IMR-90 (cell line): ENCODE data around the gene ZNF518B. TPM values are rescaled to one million over a fixed set of nuclear protein-coding genes. Genes with fewer than 3 reads are reported as not detected.

Source experiments
- ATAC-seq: fragments of 200-7000 bp; cut with Tn5 transposase; 2 replicates; pipeline ENCODE4 v1.9.1; 2020; ENCODE audit warnings: low read depth, mild to moderate bottlenecking, moderate library complexity
- BruUV-seq: library from RNA; stranded (reverse); fragments of 400-500 nt; replicated peaks from 2 replicates; lab custom pipeline; 2021; lab: Mats Ljungman, UMichigan
- CTCF ChIA-PET: fragments of 300-600 bp; formaldehyde crosslinking; extraction: SDS; loops from one replicate; lab custom pipeline; 2021; ENCODE audit warnings: antibody characterized with exemption; lab: Yijun Ruan, JAX
- POLR2A ChIA-PET: fragments of 300-600 bp; sonication (Branson Sonifier 250); formaldehyde crosslinking; loops from one replicate; lab custom pipeline; 2022; ENCODE audit warnings: antibody characterized with exemption; ENCODE audit not compliant: unreplicated experiment; lab: Charles Lee
- DNase-seq: peaks from one replicate; pipeline ENCODE4 v3.0.0; 2013
- H2AFZ ChIP-seq: replicated peaks from 2 replicates; pipeline ENCODE3; 2013; ENCODE audit warnings: low read length, mild to moderate bottlenecking; ENCODE audit not compliant: poor library complexity
- H2AK5ac ChIP-seq: 2 replicates; pipeline ENCODE4 v1.6.1; 2013; ENCODE audit warnings: low read depth, low read length, inconsistent platforms
- H2AK9ac ChIP-seq: replicated peaks from 2 replicates; pipeline ENCODE3; 2013; ENCODE audit warnings: mild to moderate bottlenecking, low read depth, low read length, moderate library complexity; ENCODE audit not compliant: poor library complexity
- H2BK120ac ChIP-seq: 2 replicates; pipeline ENCODE4 v1.6.1; 2013; ENCODE audit warnings: low read depth, low read length, inconsistent platforms
- H2BK15ac ChIP-seq: 3 replicates; pipeline ENCODE4 v1.6.1; 2013; ENCODE audit warnings: low read depth, low read length, inconsistent platforms
- H2BK20ac ChIP-seq: 2 replicates; pipeline ENCODE4 v1.6.1; 2013; ENCODE audit warnings: low read depth, mild to moderate bottlenecking, inconsistent platforms, low read length, moderate library complexity
- H2BK5ac ChIP-seq: 2 replicates; pipeline ENCODE4 v1.6.1; 2013; ENCODE audit warnings: mild to moderate bottlenecking, low read depth, low read length, inconsistent platforms; ENCODE audit not compliant: poor library complexity, severe bottlenecking
- H3K14ac ChIP-seq: replicated peaks from 2 replicates; pipeline ENCODE4 v1.6.1; 2013; ENCODE audit warnings: low read depth, low read length, inconsistent platforms
- H3K18ac ChIP-seq: 2 replicates; pipeline ENCODE4 v1.6.1; 2013; ENCODE audit warnings: low read depth, low read length, control low read depth
- H3K23ac ChIP-seq: 2 replicates; pipeline ENCODE4 v1.6.1; 2013; ENCODE audit warnings: low read depth, low read length, inconsistent platforms
- H3K27ac ChIP-seq: 2 replicates; pipeline ENCODE4 v1.5.1; 2013; ENCODE audit warnings: mild to moderate bottlenecking, control low read depth, low read length; ENCODE audit not compliant: insufficient read depth
- H3K27me3 ChIP-seq: 2 replicates; pipeline ENCODE4 v1.6.1; 2013; ENCODE audit warnings: low read length; ENCODE audit not compliant: control insufficient read depth, insufficient read depth
- H3K36me3 ChIP-seq: 2 replicates; pipeline ENCODE4 v1.6.1; 2013; ENCODE audit warnings: low read length, mixed read lengths; ENCODE audit not compliant: control insufficient read depth, insufficient read depth
- H3K4ac ChIP-seq: 2 replicates; pipeline ENCODE4 v1.6.1; 2013; ENCODE audit warnings: low read depth, low read length, inconsistent platforms
- H3K4me1 ChIP-seq: 2 replicates; pipeline ENCODE4 v1.6.1; 2013; ENCODE audit warnings: low read length, mixed read lengths; ENCODE audit not compliant: control insufficient read depth, insufficient read depth
- H3K4me2 ChIP-seq: 2 replicates; pipeline ENCODE4 v1.6.1; 2013; ENCODE audit warnings: low read depth, mild to moderate bottlenecking, control low read depth, low read length, moderate library complexity
- H3K4me3 ChIP-seq: 2 replicates; pipeline ENCODE4 v1.5.1; 2013; ENCODE audit warnings: low read depth, mild to moderate bottlenecking, control low read depth, low read length, moderate library complexity; ENCODE audit not compliant: insufficient read depth
- H3K56ac ChIP-seq: 2 replicates; pipeline ENCODE4 v1.6.1; 2013; ENCODE audit warnings: low read length, inconsistent platforms; ENCODE audit not compliant: insufficient read depth; ENCODE audit errors: extremely low read depth
- H3K79me1 ChIP-seq, 2 experiments: 2 replicates each; pipeline ENCODE4 v1.6.1; 2013; ENCODE audit warnings: low read length in 2 of 2, inconsistent platforms in 1 of 2, low read depth in 1 of 2
- H3K9ac ChIP-seq: 2 replicates; pipeline ENCODE4 v1.6.1; 2013; ENCODE audit warnings: low read depth, low read length, control low read depth
- H3K9me1 ChIP-seq: 2 replicates; pipeline ENCODE4 v1.6.1; 2013; ENCODE audit warnings: low read length, inconsistent platforms; ENCODE audit not compliant: insufficient read depth
- H3K9me3 ChIP-seq: 2 replicates; pipeline ENCODE4 v1.6.1; 2013; ENCODE audit warnings: low read length; ENCODE audit not compliant: control insufficient read depth, insufficient read depth
- H4K20me1 ChIP-seq: 2 replicates; pipeline ENCODE4 v1.6.1; 2013; ENCODE audit warnings: low read length, inconsistent platforms; ENCODE audit not compliant: insufficient read depth
- H4K5ac ChIP-seq: 2 replicates; pipeline ENCODE4 v1.6.1; 2013; ENCODE audit warnings: mild to moderate bottlenecking, low read depth, low read length, control low read depth
- H4K8ac ChIP-seq, 2 experiments: 2 replicates each; pipeline ENCODE4 v1.6.1; 2013; ENCODE audit warnings: low read depth in 2 of 2, low read length in 2 of 2, control low read depth in 1 of 2, inconsistent platforms in 1 of 2
- H4K91ac ChIP-seq: 2 replicates; pipeline ENCODE4 v1.6.1; 2013; ENCODE audit warnings: low read depth, low read length, inconsistent platforms; ENCODE audit not compliant: insufficient read depth
- BHLHE40 ChIP-seq: fragments of 150-350 bp; IDR thresholded peaks from 2 replicates; pipeline ENCODE4 v1.6.1; 2016; ENCODE audit warnings: mild to moderate bottlenecking, low read depth, low read length
- CEBPB ChIP-seq: IDR thresholded peaks from 2 replicates; pipeline ENCODE4 v1.6.1; 2012; ENCODE audit warnings: low read depth, low read length, improper control_type of control experiment
- CHD1 ChIP-seq: IDR thresholded peaks from 2 replicates; pipeline ENCODE4 v1.6.1; 2012; ENCODE audit warnings: low read depth, low read length, improper control_type of control experiment
- CTCF ChIP-seq: conservative IDR thresholded peaks from 2 replicates; pipeline ENCODE4 v1.5.1; 2012; ENCODE audit warnings: mild to moderate bottlenecking, low read depth, low read length, improper control_type of control experiment
- ELK1 ChIP-seq: fragments of 150-350 bp; IDR thresholded peaks from 2 replicates; pipeline ENCODE4 v1.6.1; 2016; ENCODE audit warnings: low read depth, mild to moderate bottlenecking, low read length, moderate library complexity, borderline replicate concordance
- FOS ChIP-seq: fragments of 150-350 bp; IDR thresholded peaks from 2 replicates; pipeline ENCODE4 v1.6.1; 2016; ENCODE audit warnings: low read depth, low read length
- MAFK ChIP-seq: IDR thresholded peaks from 2 replicates; pipeline ENCODE4 v1.6.1; 2012; ENCODE audit warnings: low read depth, low read length, improper control_type of control experiment
- MAZ ChIP-seq: IDR thresholded peaks from 2 replicates; pipeline ENCODE4 v1.6.1; 2012; ENCODE audit warnings: low read depth, mild to moderate bottlenecking, low read length, improper control_type of control experiment, moderate library complexity, borderline replicate concordance
- MXI1 ChIP-seq: IDR thresholded peaks from 2 replicates; pipeline ENCODE4 v1.6.1; 2012; ENCODE audit warnings: low read depth, mild to moderate bottlenecking, low read length, moderate library complexity, borderline replicate concordance
- NFE2L2 ChIP-seq: fragments of 150-350 bp; IDR thresholded peaks from 2 replicates; pipeline ENCODE4 v1.6.1; 2016; ENCODE audit warnings: low read depth, mild to moderate bottlenecking, low read length
- RAD21 ChIP-seq: IDR thresholded peaks from 2 replicates; pipeline ENCODE4 v1.6.1; 2012; ENCODE audit warnings: low read length, improper control_type of control experiment
- RCOR1 ChIP-seq: IDR thresholded peaks from 2 replicates; pipeline ENCODE4 v1.6.1; 2012; ENCODE audit warnings: mild to moderate bottlenecking, low read length, improper control_type of control experiment; ENCODE audit not compliant: insufficient replicate concordance
- RFX5 ChIP-seq: IDR thresholded peaks from 2 replicates; pipeline ENCODE4 v1.8.0; 2012; ENCODE audit warnings: low read depth, mild to moderate bottlenecking, low read length, moderate library complexity
- SMC3 ChIP-seq: fragments of 150-350 bp; IDR thresholded peaks from 2 replicates; pipeline ENCODE4 v1.6.1; 2016; ENCODE audit warnings: low read depth, mild to moderate bottlenecking, antibody characterized with exemption, low read length, moderate library complexity
- USF2 ChIP-seq: fragments of 150-350 bp; IDR thresholded peaks from 2 replicates; pipeline ENCODE4 v1.6.1; 2017; ENCODE audit warnings: mild to moderate bottlenecking, antibody characterized with exemption, low read length, low read depth
- WGBS, 2 experiments: methylation state at CpG; one replicate each; pipeline versions ENCODE4 v1.1.5 to v1.1.7; 2013; ENCODE audit warnings: missing lambda C conversion rate in 2 of 2; ENCODE audit not compliant: insufficient read length in 1 of 2; ENCODE audit errors: extremely low coverage in 2 of 2; 5-methylcytosine and 5-hydroxymethylcytosine counted together
- dilution Hi-C: fragments of 300-500 bp; cut with HindIII; formaldehyde crosslinking; loops from one replicate; pipeline ENCODE4 v1.14.3; 2018; ENCODE audit warnings: low sequenced_read_pairs; ENCODE audit not compliant: unreplicated experiment
- in situ Hi-C: fragments of 300-500 bp; cut with MboI; formaldehyde crosslinking; loops from 3 replicates; pipeline ENCODE4 v1.14.3; 2019; ENCODE audit warnings: low sequenced_read_pairs, inconsistent platforms, mixed read lengths
- intact Hi-C: fragments of 100-400 bp; cut with micrococcal nuclease; formaldehyde crosslinking; loops from 2 replicates; pipeline ENCODE4 v1.10.0; 2022
- polyA plus RNA-seq, 3 experiments: library from polyadenylated mRNA; depleted of rRNA; stranded (reverse); fragments of >200 nt; gene quantifications; 2 replicates each; pipeline ENCODE4 v1.2.3, GENCODE V29; 2012; ENCODE audit warnings: low replicate concordance in 1 of 3
- total RNA-seq: library from RNA; depleted of rRNA; stranded (reverse); fragments of >200 nt; gene quantifications from 2 replicates; pipeline ENCODE4 v1.2.3, GENCODE V29; 2012

ZNF518B gene
- total and polyA plus RNA-seq, 2 of the 4 experiments (the other 2 are of a cell fraction): 7.3 to 56.8 TPM

GRCh38 chr4:10495651-10496050 lies 38.4 kb upstream of the ZNF518B start:
- no peak for TF ChIP-seq MXI1
- no peak for TF ChIP-seq RAD21
- TF ChIP-seq BHLHE40: 0 out of 2 replicates have a peak, but pooled peaks have one; percentile 16
- no peak for TF ChIP-seq ELK1
- no peak for TF ChIP-seq RFX5
- peak; percentile 73 for TF ChIP-seq USF2
- no peak for TF ChIP-seq CHD1
- TF ChIP-seq SMC3: no peak
- no peak for TF ChIP-seq CEBPB
- TF ChIP-seq RCOR1: no peak
- TF ChIP-seq FOS: no peak
- no peak for TF ChIP-seq MAFK
- no peak for TF ChIP-seq MAZ
- no peak for TF ChIP-seq NFE2L2
- TF ChIP-seq CTCF: no peak
- Histone ChIP-seq H3K9ac (no peak overlapping the region), H3K4me3 (no peak overlapping the region), H3K18ac (no peak overlapping the region), H3K23ac (no peak overlapping the region), H3K4ac (no peak overlapping the region), H3K27me3 (no peaks in the 10 kb centered on the region), H2AFZ (no peak overlapping the region), H4K8ac (no peak overlapping the region), H3K4me2 (no peak overlapping the region), H3K4me1 (no peaks in the 10 kb centered on the region), H3K27ac (no peak overlapping the region), H2BK120ac (no peak overlapping the region), H2BK5ac (no peak overlapping the region), H2BK20ac (no peak overlapping the region), H3K36me3 (no peaks in the 10 kb centered on the region), H3K56ac (no peak overlapping the region), H3K79me1 (no peaks in the 10 kb centered on the region), H3K9me1 (no peaks in the 10 kb centered on the region), H2AK9ac (no peak overlapping the region), H4K20me1 (no peaks in the 10 kb centered on the region), H2AK5ac (no peak overlapping the region), H3K14ac (no peak overlapping the region), H4K5ac (no peak overlapping the region), H2BK15ac (no peak overlapping the region), H4K91ac (no peak overlapping the region), H3K9me3 (no peaks in the 10 kb centered on the region)
- ChIA-PET CTCF (interaction anchor here (0.5 kb wide), 1 partner anchor 1231 kb away, joined by 4 read pairs; no protein-coding TSS in a partner anchor), POLR2A (no interaction called here)
- dilution Hi-C loops: no loop called here
- intact Hi-C loops: no loop called here
- in situ Hi-C loops: no loop called here
- BruUV-seq: no TSS peak
- DNase-seq (no peak), ATAC-seq (no peak)
- 48% methylated on average over 3 of the region's 8 CpGs; no CpG with 5 or more reads in 1 of the 2 experiments for WGBS, 2 experiments
